ENCODE measurements around the gene DDX17.
A peak's percentile ranks its signal among the peaks of the same experiment; 100 is the strongest.
"Not testable (repeated sequence)": the region's sequence is repeated elsewhere in the genome, so short reads cannot be mapped to it uniquely, and the experiment has no call there.

The DDX17 gene

DNA sequence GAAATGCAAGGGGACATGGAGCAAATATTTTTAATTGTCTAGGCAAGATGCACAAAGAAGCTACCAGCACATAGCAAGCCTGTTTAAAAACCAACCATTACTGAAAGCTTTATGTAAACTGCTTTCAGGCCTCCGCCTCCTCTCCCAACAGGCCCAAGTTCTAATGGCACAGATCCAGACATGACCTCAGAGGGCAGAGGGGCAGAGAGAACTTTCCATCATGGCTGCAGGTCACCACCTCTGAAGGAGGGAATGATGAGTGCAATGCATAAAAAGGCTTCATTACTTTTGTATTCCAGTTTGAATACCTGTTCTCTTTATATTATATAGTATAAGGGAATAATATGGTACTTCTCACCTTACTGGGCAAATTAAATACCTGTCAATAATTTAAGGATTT is 15.2 kb downstream of the DDX17 start:
- DNase-seq, result no peak

GRCh38 chr22:38490475-38490874 is 15.6 kb downstream of the DDX17 start:
- no peak for DNase-seq

- DNase-seq, result no peak
Measured at GRCh38 chr22:38489561-38490145, 16.5 kb downstream of the DDX17 start.

- no peak for DNase-seq
Measured at GRCh38 chr22:38489142-38489541, 17.0 kb downstream of the DDX17 start.

GRCh38 chr22:38487946-38488345 is 18.2 kb downstream of the DDX17 start:
- DNase-seq, result no peak

- DNase-seq, result no peak
Measured at GRCh38 chr22:38485783-38486182, 20.3 kb downstream of the DDX17 start.

DNA sequence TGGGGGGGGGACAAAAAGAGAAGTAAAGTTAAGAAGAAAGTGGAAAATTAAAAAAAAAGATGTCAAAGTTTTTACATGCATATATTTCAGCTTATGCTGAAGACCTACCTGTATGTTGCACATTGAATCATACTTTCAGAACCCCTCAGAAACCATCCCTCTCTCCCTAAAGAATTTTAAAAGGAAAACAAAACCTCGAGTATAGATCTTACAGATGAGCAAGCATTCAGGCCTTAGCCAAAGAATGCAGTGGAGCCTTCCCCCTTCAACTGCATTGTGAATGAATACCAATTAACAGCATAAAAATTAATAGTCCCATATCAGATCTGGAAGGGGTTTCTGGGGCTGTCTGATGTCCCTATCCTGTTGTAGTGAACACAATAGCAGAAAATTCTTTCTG is 21.9 kb downstream of the DDX17 start:
- no peak for DNase-seq

- DNase-seq, result no peak
Measured at GRCh38 chr22:38482662-38483308, 23.3 kb downstream of the DDX17 start.

- no peak for DNase-seq
Measured at GRCh38 chr22:38481871-38482332, 24.2 kb downstream of the DDX17 start.

DNA sequence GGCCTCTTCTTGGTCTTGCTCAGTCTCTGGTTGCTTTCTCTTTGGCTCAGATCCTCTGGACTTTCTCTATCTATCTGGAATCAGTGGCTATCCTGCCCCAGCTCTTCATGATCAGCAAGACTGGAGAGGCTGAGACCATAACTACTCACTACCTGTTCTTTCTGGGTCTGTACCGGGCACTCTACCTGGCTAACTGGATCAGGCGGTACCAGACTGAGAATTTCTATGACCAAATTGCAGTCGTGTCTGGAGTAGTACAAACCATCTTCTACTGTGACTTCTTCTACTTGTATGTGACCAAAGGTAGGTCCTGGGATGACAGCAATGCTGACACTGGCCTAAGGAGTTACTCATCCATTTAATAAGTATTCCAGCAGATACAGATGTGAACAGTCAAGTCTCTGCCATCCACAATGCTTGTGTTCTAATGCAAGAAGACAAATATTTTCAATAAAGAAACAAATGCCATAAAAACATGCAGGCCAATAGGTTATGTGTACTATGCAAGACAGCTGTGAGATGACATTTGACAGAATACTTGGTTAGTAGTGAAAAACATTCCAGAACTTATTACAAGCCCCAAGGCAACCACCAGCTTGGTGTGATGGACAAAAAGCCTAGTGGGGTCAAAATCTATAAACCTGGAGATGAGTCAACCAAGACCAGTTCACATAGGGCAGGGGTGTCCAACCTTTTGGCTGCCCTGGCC is 24.8 kb downstream of the DDX17 start:
- DNase-seq, result no peak

DNA sequence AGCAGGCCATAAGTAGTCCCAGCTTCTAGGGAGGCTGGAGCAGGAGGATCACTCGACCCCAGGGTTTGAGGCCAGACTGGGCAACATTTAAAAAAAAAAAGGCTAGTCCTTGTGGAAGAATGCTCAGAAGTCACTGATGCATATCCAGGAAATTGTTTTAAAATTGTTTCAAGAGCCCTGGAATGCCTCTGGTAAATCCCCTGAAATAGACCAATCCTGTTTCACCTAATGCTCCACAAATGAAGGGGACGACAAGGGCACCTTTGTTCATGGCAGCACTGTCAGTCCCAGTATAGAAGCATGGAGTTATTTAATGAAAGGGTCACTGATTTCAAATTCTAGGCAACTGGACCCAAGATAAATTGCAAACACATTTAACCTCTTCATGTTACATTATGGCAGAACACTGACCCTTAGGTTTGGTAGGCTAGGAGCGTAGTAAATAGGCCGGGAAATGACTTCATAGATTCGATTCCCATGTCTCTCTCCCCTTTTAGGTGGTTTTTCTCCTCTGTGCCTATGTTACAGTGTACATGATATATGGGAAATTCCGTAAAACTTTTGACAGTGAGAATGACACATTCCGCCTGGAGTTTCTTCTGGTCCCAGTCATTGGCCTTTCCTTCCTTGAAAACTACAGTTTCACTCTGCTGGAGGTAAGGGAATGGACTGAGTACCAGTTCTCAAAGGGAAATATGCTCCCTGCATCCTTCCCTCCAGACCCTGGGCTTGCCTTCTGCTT is 26.8 kb downstream of the DDX17 start:
- DNase-seq, result no peak

- no peak for DNase-seq
Measured at GRCh38 chr22:38477585-38477984, 28.5 kb downstream of the DDX17 start.

DNA sequence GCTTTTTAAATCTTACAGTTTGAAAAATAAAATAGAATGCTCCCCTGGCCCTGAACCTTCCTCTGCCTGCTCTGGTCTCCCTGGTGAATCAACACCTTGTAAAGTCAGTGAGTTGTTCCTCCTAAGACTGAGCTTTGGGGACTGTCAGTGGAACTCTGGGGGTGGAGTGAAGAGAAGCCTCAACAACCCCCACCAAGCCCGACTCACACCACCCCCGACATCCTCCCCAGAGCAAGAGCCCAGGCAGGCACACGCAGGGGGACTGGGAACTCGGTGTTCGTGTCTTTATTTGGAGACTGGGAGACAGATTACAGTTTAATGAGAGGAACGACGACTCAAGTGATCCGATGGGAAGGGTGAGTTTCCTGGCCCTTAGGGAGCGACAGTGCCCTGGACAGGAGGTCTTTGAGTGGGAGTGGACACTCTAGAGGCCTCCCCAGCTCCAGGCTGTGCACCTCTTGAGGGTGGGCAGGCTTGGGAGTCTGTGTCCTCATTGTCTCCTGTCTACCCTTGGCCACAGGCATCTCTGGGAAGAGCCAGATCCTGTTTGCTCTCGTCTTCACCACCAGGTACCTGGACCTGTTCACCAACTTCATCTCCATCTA is 32.0 kb downstream of the DDX17 start:
- DNase-seq, result no peak

- DNase-seq, result no peak
Measured at GRCh38 chr22:38471237-38471636, 34.9 kb downstream of the DDX17 start.

GRCh38 chr22:38470179-38470578 is 35.9 kb downstream of the DDX17 start:
- DNase-seq, result not testable (repeated sequence)

DNA sequence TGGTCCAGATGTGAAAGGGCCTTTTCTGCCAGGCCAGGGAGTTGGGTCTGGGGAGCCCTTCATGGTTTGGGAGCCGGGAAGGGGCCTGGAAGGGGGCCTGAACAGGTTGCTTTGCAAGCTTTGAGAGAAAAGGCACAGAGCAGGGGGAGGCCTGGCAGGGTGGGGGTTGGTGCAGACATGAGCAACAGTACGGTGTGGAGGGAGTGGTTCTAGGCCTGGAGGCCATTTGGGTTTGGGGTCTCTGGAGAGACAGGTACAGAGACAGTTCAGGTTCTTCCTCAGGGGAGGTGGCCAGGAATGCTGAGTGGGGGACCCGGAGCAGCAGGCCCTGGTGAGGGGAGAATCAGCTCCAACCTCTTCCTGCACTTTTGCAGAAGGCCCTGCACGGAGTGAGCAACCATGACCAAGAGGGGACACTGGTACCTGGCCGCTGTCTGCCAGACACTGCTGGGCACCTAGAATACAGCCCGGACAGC is 36.8 kb downstream of the DDX17 start:
- no peak for DNase-seq

DNA sequence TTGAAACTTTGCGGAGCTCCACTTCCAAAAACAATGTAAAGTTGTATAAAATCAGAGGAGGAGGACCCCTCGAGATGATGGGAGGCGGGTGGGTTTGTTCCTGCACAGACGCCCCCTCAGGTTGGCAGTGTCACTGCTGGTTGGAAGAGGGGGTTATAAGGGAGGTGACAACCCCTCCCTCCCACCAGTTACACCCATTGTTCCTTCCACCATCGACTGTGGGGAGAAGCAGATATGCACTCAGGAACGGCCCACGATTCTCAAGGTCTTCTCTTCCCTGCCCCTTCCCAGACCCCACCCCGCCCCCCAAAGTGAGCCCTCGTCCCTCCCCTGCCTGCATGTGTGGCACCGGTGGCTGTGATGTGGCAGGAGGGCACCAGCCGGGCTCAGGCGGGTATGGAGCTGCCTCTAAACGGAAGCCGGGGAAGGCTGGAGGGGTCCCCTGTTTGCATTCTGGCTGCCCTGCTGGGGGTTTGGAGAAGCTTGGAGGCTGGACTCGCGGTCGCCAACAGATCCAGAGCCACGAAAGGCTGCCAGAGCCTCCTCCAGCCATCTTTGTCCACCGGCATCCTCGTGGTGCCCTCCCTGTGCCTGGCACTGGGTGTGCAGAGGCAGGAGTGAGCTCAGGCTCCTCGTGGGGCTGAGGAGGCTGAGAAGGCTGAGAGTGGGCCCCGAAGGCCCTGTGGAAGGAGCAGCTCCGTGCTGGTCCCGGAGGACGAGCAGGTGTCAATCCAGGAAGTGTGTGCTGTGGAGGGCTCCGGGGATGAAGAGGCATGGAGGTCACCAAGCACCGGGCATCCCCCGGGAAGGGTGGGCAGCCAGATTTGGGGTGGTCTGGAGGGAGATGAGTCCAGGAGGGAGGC is 37.4 kb downstream of the DDX17 start:
- no peak for DNase-seq

- peak; percentile 90 for DNase-seq
Measured at GRCh38 chr22:38467904-38468442, 38.1 kb downstream of the DDX17 start, which contains the start of gene KDELR3. KDELR3 (plus strand) TSS chr22:38468096; CDS start chr22:38468234, 138 bp downstream.

GRCh38 chr22:38467438-38467903 is 38.6 kb downstream of the DDX17 start:
- no peak for DNase-seq

- DNase-seq, result no peak
Measured at GRCh38 chr22:38465673-38466490, 40.2 kb downstream of the DDX17 start.
